Measurements from ENCODE around the gene SLC2A9.

- no peak for TF ChIP-seq CTCF (IDR thresholded peaks at IDR 0.05)
- no peak for TF ChIP-seq POLR2A (IDR thresholded peaks at IDR 0.05)
Measured at GRCh38 chr4:10055871-10056270, 34.6 kb upstream of the SLC2A9 start.
